ENCODE measurements around the gene PTPN20. TPM values are rescaled to one million over a fixed set of nuclear protein-coding genes. Genes with fewer than 3 reads are reported as not detected.

Gene PTPN20
- total and polyA plus RNA-seq, 2 of the 4 experiments (the other 2 are of a cell fraction), result 0.14 TPM; not detected in 1

DNA sequence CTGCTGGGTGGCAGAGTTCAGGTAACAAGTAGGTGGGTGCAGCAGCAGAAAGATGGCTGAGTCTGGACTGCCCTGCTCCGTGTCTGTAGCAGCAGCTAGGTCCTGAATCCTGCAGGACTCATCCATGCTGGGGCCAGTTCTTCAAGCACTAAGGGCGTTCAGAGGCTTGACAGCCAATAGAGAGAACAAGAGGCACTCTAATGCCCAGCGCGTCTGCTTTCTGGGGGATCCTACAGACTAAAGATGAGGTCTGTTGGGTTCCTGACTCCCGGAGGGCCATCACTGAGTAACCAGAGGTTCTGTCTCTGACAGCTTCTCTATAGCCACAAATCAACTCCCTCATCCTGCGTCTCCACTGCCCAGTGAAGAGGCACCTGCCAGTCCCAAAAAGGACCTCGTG is 125.5 kb downstream of the PTPN20 start:
- Histone ChIP-seq H3K36me3 (ENCODE audit: control insufficient read depth, insufficient read depth, low read length) (no peaks in the 10 kb centered on the region), H3K4me2 (ENCODE audit: low read depth, low read length) (no peak overlapping the region), H2AK9ac (replicated peaks; ENCODE audit: low read depth, low read length, poor library complexity) (no peak overlapping the region), H4K8ac (ENCODE audit: low read depth in 2 of 2, low read length in 2 of 2) (no peak overlapping the region), H2BK5ac (ENCODE audit: low read depth, low read length, poor library complexity, severe bottlenecking) (no peak overlapping the region), H3K14ac (replicated peaks; ENCODE audit: low read depth, low read length) (no peak overlapping the region), H4K20me1 (ENCODE audit: insufficient read depth, low read length) (no peaks in the 10 kb centered on the region), H3K9me1 (ENCODE audit: insufficient read depth, low read length) (no peaks in the 10 kb centered on the region), H3K27me3 (ENCODE audit: control insufficient read depth, insufficient read depth, low read length) (peaks cover 28% of the 10 kb centered on the region), H2AFZ (replicated peaks; ENCODE audit: low read length, poor library complexity) (no peak overlapping the region), H4K91ac (ENCODE audit: insufficient read depth, low read depth, low read length) (no peak overlapping the region), H3K23ac (ENCODE audit: low read depth, low read length) (no peak overlapping the region), H2AK5ac (ENCODE audit: low read depth, low read length) (no peak overlapping the region), H3K9me3 (ENCODE audit: control insufficient read depth, insufficient read depth, low read length) (no peaks in the 10 kb centered on the region), H3K18ac (ENCODE audit: low read depth, low read length) (no peak overlapping the region), H3K56ac (ENCODE audit: extremely low read depth, insufficient read depth, low read length) (no peak overlapping the region), H3K4ac (ENCODE audit: low read depth, low read length) (no peak overlapping the region), H3K4me1 (ENCODE audit: control insufficient read depth, insufficient read depth, low read length) (0 out of 2 replicates have a peak, but pooled peaks cover 2% of the 10 kb centered on the region), H4K5ac (ENCODE audit: low read depth, low read length) (no peak overlapping the region), H3K9ac (ENCODE audit: low read depth, low read length) (no peak overlapping the region), H3K27ac (ENCODE audit: insufficient read depth, low read length) (no peak overlapping the region), H2BK15ac (ENCODE audit: low read depth, low read length) (no peak overlapping the region), H3K4me3 (ENCODE audit: insufficient read depth, low read depth, low read length) (no peak overlapping the region), H3K79me1 (ENCODE audit: low read depth in 1 of 2, low read length in 2 of 2) (no peaks in the 10 kb centered on the region), H2BK120ac (ENCODE audit: low read depth, low read length) (no peak overlapping the region), H2BK20ac (ENCODE audit: low read depth, low read length) (no peak overlapping the region)
- ChIA-PET POLR2A (ENCODE audit: unreplicated experiment) (no interaction called here), CTCF (interaction anchor here (0.7 kb wide), 1 partner anchor 11 kb away, joined by 4 read pairs; no protein-coding TSS in a partner anchor)
- ATAC-seq (ENCODE audit: low read depth), result no peak
- no peak for TF ChIP-seq POLR2A (IDR thresholded peaks at IDR 0.05; ENCODE audit: low read depth, low read length)
- TF ChIP-seq RAD21 (IDR thresholded peaks at IDR 0.05; ENCODE audit: low read length), result no peak
- TF ChIP-seq MXI1 (IDR thresholded peaks at IDR 0.05; ENCODE audit: borderline replicate concordance, low read depth, low read length), result no peak
- no peak for TF ChIP-seq BHLHE40 (IDR thresholded peaks at IDR 0.05; ENCODE audit: low read depth, low read length)
- TF ChIP-seq SMC3 (IDR thresholded peaks at IDR 0.05; ENCODE audit: low read depth, low read length), result no peak
- TF ChIP-seq NFE2L2 (IDR thresholded peaks at IDR 0.05; ENCODE audit: low read depth, low read length), result no peak
- TF ChIP-seq ELK1 (IDR thresholded peaks at IDR 0.05; ENCODE audit: borderline replicate concordance, low read depth, low read length), result no peak
- no peak for TF ChIP-seq CHD1 (IDR thresholded peaks at IDR 0.05; ENCODE audit: low read depth, low read length)
- TF ChIP-seq FOS (IDR thresholded peaks at IDR 0.05; ENCODE audit: low read depth, low read length), result no peak
- TF ChIP-seq, protein P1, sequence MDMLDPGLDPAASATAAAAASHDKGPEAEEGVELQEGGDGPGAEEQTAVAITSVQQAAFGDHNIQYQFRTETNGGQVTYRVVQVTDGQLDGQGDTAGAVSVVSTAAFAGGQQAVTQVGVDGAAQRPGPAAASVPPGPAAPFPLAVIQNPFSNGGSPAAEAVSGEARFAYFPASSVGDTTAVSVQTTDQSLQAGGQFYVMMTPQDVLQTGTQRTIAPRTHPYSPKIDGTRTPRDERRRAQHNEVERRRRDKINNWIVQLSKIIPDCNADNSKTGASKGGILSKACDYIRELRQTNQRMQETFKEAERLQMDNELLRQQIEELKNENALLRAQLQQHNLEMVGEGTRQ (IDR thresholded peaks at IDR 0.05; ENCODE audit: low read depth, low read length), result no peak
- no peak for TF ChIP-seq CEBPB (IDR thresholded peaks at IDR 0.05; ENCODE audit: low read depth, low read length)
- TF ChIP-seq RFX5 (IDR thresholded peaks at IDR 0.05; ENCODE audit: low read depth, low read length), result no peak
- no peak for TF ChIP-seq MAZ (IDR thresholded peaks at IDR 0.05; ENCODE audit: borderline replicate concordance, low read depth, low read length)
- no peak for TF ChIP-seq RCOR1 (IDR thresholded peaks at IDR 0.05; ENCODE audit: insufficient replicate concordance, low read length)
- TF ChIP-seq MAFK (IDR thresholded peaks at IDR 0.05; ENCODE audit: low read depth, low read length), result no peak
- dilution Hi-C loops (cut with HindIII; ENCODE audit: low sequenced_read_pairs, unreplicated experiment) (no loop called here), intact Hi-C loops (cut with micrococcal nuclease) (no loop called here), in situ Hi-C loops (cut with MboI; ENCODE audit: low sequenced_read_pairs) (no loop called here)
- WGBS, 2 experiments (ENCODE audit: extremely low coverage in 2 of 2, insufficient read length in 1 of 2), result 100% methylated on average over 2 of the region's 7 CpGs; no CpG with 5 or more reads in 1 of the 2 experiments
- BruUV-seq (replicated peaks), result no TSS peak
- DNase-seq, result no peak

Data from IMR-90 (cell line).